HepG2 (cell line): ENCODE results near the gene PLB1. TPM values are rescaled to one million over a fixed set of nuclear protein-coding genes. Genes with fewer than 3 reads are reported as not detected.
A peak's percentile ranks its signal among the peaks of the same experiment; 100 is the strongest.

ENCODE experiments used
- ELF3 ChIP-seq: IDR thresholded peaks from 2 replicates; pipeline ENCODE4 v1.6.1; 2016; ENCODE audit warnings: missing genetic modification reagents, missing compliant biosample characterization
- KAT2B ChIP-seq: fragments of 150-350 bp; IDR thresholded peaks from 2 replicates; pipeline ENCODE4 v1.6.1; 2014; ENCODE audit warnings: low read depth, low read length, borderline replicate concordance
- MLXIP ChIP-seq: sonication (generic); formaldehyde crosslinking; IDR thresholded peaks from 2 replicates; pipeline ENCODE4 v1.9.0; 2021; ENCODE audit warnings: missing genetic modification reagents, borderline replicate concordance
- NR3C1 ChIP-seq: sonication (generic); formaldehyde crosslinking; IDR thresholded peaks from 2 replicates; pipeline ENCODE4 v1.4.0; 2020; ENCODE audit warnings: missing genetic modification reagents
- SP4 ChIP-seq: sonication (generic); formaldehyde crosslinking; IDR thresholded peaks from 2 replicates; pipeline ENCODE4 v1.8.1; 2023; ENCODE audit warnings: mild to moderate bottlenecking, missing genetic modification reagents
- TCF7 ChIP-seq: sonication (generic); IDR thresholded peaks from 2 replicates; pipeline ENCODE4 v1.6.1; 2016; ENCODE audit warnings: antibody characterized with exemption, low read depth
- TCF7L2 ChIP-seq: IDR thresholded peaks from 2 replicates; pipeline ENCODE4 v1.6.1; 2011; ENCODE audit warnings: mild to moderate bottlenecking, low read depth, low read length, moderate library complexity
- WIZ ChIP-seq: sonication (generic); formaldehyde crosslinking; IDR thresholded peaks from 2 replicates; pipeline ENCODE4 v1.5.1; 2020; ENCODE audit warnings: mild to moderate bottlenecking, missing genetic modification reagents
- YEATS2 ChIP-seq: sonication (generic); formaldehyde crosslinking; IDR thresholded peaks from 2 replicates; pipeline ENCODE4 v1.4.0; 2020; ENCODE audit warnings: missing genetic modification reagents, borderline replicate concordance
- ZBTB42 ChIP-seq: sonication (generic); formaldehyde crosslinking; IDR thresholded peaks from 2 replicates; pipeline ENCODE4 v1.5.0; 2020; ENCODE audit warnings: mild to moderate bottlenecking, missing genetic modification reagents
- ZNF333 ChIP-seq: sonication (generic); formaldehyde crosslinking; IDR thresholded peaks from 2 replicates; pipeline ENCODE4 v1.4.0; 2020; ENCODE audit warnings: mild to moderate bottlenecking, missing genetic modification reagents, borderline replicate concordance
- ZNF563 ChIP-seq: sonication (generic); formaldehyde crosslinking; IDR thresholded peaks from 2 replicates; pipeline ENCODE4 v1.8.0; 2022; ENCODE audit warnings: mild to moderate bottlenecking, moderate library complexity, missing genetic modification reagents
- ZNF572 ChIP-seq: sonication (generic); formaldehyde crosslinking; IDR thresholded peaks from 2 replicates; pipeline ENCODE4 v1.5.1; 2020; ENCODE audit warnings: mild to moderate bottlenecking, missing genetic modification reagents
- polyA plus RNA-seq, 8 experiments: library from polyadenylated mRNA; depleted of rRNA in 3 of 8; stranded (reverse) in 7 of 8; unstranded in 1 of 8; fragments of >200 nt; fragmentation: Illumina TruSeq in 4 of 8; extraction: Trizol in 4 of 8; gene quantifications; 2 replicates each; pipeline versions ENCODE4 v1.2.1 to v1.2.3, GENCODE V29; 2011 to 2016; ENCODE audit warnings: low read depth in 4 of 8, missing spikeins in 1 of 8, mixed read lengths in 1 of 8; ENCODE audit not compliant: insufficient read depth in 1 of 8
- total RNA-seq, 5 experiments: library from RNA; depleted of rRNA; stranded (reverse); fragments of >200 nt; fragmentation: Illumina TruSeq; extraction: Trizol; gene quantifications; 2 replicates each; pipeline ENCODE4 v1.2.3, GENCODE V29; 2016; ENCODE audit warnings: low read depth in 1 of 5
- TF ChIP-seq, protein P1 (sequence below): sonication (generic); formaldehyde crosslinking; IDR thresholded peaks from 2 replicates; pipeline ENCODE4 v1.5.0; 2020; ENCODE audit warnings: mild to moderate bottlenecking, missing genetic modification reagents
- TF ChIP-seq, protein P2 (sequence below): sonication (generic); formaldehyde crosslinking; IDR thresholded peaks from 2 replicates; pipeline ENCODE4 v1.4.0; 2020; ENCODE audit warnings: missing genetic modification reagents; ENCODE audit errors: not compliant biosample characterization
- TF ChIP-seq, protein P3 (sequence below): sonication (generic); formaldehyde crosslinking; IDR thresholded peaks from 2 replicates; pipeline ENCODE4; 2020; ENCODE audit warnings: missing genetic modification reagents, mild to moderate bottlenecking, borderline replicate concordance
- TF ChIP-seq, protein P4 (sequence below): conservative IDR thresholded peaks from 2 replicates; pipeline ENCODE4 v1.6.1; 2018; ENCODE audit warnings: missing genetic modification reagents
- TF ChIP-seq, protein P5 (sequence below): sonication (generic); formaldehyde crosslinking; IDR thresholded peaks from 2 replicates; pipeline ENCODE4 v1.5.0; 2020; ENCODE audit warnings: missing genetic modification reagents

The PLB1 gene
- total and polyA plus RNA-seq, 2 of the 13 experiments (the other 11 are each of a cell fraction or from before 2014, with no cell fraction given): 0.20 to 1.8 TPM

GRCh38 chr2:28566521-28567041 lies 70.7 kb downstream of the PLB1 start (continued):
- TF ChIP-seq, protein P1, sequence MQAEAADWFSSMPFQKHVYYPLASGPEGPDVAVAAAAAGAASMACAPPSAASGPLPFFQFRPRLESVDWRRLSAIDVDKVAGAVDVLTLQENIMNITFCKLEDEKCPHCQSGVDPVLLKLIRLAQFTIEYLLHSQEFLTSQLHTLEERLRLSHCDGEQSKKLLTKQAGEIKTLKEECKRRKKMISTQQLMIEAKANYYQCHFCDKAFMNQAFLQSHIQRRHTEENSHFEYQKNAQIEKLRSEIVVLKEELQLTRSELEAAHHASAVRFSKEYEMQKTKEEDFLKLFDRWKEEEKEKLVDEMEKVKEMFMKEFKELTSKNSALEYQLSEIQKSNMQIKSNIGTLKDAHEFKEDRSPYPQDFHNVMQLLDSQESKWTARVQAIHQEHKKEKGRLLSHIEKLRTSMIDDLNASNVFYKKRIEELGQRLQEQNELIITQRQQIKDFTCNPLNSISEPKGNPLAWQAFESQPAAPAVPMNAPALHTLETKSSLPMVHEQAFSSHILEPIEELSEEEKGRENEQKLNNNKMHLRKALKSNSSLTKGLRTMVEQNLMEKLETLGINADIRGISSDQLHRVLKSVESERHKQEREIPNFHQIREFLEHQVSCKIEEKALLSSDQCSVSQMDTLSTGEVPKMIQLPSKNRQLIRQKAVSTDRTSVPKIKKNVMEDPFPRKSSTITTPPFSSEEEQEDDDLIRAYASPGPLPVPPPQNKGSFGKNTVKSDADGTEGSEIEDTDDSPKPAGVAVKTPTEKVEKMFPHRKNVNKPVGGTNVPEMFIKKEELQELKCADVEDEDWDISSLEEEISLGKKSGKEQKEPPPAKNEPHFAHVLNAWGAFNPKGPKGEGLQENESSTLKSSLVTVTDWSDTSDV (CRISPR knock-in tag): no peak
- TF ChIP-seq, protein P2, sequence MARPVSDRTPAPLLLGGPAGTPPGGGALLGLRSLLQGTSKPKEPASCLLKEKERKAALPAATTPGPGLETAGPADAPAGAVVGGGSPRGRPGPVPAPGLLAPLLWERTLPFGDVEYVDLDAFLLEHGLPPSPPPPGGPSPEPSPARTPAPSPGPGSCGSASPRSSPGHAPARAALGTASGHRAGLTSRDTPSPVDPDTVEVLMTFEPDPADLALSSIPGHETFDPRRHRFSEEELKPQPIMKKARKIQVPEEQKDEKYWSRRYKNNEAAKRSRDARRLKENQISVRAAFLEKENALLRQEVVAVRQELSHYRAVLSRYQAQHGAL (CRISPR knock-in tag): no peak
- no peak for TF ChIP-seq MLXIP
- peak; percentile 56; the same call in 1 of the 2 replicates for TF ChIP-seq ELF3 (CRISPR knock-in tag)
- TF ChIP-seq SP4 (CRISPR knock-in tag): no peak; the same call in 1 of the 2 replicates
- 0 out of 2 replicates have a peak, but pooled peaks have one; percentile 17 for TF ChIP-seq ZBTB42 (CRISPR knock-in tag)
- no peak for TF ChIP-seq KAT2B
- TF ChIP-seq ZNF563: no peak
- no peak for TF ChIP-seq TCF7
- no peak for TF ChIP-seq YEATS2 (CRISPR knock-in tag)
- TF ChIP-seq ZNF333: 0 out of 2 replicates have a peak, but pooled peaks have one; percentile 49
- no peak for TF ChIP-seq WIZ (CRISPR knock-in tag)
- TF ChIP-seq, protein P3, sequence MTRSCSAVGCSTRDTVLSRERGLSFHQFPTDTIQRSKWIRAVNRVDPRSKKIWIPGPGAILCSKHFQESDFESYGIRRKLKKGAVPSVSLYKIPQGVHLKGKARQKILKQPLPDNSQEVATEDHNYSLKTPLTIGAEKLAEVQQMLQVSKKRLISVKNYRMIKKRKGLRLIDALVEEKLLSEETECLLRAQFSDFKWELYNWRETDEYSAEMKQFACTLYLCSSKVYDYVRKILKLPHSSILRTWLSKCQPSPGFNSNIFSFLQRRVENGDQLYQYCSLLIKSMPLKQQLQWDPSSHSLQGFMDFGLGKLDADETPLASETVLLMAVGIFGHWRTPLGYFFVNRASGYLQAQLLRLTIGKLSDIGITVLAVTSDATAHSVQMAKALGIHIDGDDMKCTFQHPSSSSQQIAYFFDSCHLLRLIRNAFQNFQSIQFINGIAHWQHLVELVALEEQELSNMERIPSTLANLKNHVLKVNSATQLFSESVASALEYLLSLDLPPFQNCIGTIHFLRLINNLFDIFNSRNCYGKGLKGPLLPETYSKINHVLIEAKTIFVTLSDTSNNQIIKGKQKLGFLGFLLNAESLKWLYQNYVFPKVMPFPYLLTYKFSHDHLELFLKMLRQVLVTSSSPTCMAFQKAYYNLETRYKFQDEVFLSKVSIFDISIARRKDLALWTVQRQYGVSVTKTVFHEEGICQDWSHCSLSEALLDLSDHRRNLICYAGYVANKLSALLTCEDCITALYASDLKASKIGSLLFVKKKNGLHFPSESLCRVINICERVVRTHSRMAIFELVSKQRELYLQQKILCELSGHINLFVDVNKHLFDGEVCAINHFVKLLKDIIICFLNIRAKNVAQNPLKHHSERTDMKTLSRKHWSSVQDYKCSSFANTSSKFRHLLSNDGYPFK: peak; percentile 56; the same call in 1 of the 2 replicates
- no peak for TF ChIP-seq NR3C1
- TF ChIP-seq TCF7L2: no peak
- TF ChIP-seq ZNF572: peak; percentile 56; the same call in 1 of the 2 replicates
- TF ChIP-seq, protein P4, sequence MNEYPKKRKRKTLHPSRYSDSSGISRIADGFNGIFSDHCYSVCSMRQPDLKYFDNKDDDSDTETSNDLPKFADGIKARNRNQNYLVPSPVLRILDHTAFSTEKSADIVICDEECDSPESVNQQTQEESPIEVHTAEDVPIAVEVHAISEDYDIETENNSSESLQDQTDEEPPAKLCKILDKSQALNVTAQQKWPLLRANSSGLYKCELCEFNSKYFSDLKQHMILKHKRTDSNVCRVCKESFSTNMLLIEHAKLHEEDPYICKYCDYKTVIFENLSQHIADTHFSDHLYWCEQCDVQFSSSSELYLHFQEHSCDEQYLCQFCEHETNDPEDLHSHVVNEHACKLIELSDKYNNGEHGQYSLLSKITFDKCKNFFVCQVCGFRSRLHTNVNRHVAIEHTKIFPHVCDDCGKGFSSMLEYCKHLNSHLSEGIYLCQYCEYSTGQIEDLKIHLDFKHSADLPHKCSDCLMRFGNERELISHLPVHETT (CRISPR knock-in tag): peak; percentile 61; the same call in 1 of the 2 replicates
- TF ChIP-seq, protein P5, sequence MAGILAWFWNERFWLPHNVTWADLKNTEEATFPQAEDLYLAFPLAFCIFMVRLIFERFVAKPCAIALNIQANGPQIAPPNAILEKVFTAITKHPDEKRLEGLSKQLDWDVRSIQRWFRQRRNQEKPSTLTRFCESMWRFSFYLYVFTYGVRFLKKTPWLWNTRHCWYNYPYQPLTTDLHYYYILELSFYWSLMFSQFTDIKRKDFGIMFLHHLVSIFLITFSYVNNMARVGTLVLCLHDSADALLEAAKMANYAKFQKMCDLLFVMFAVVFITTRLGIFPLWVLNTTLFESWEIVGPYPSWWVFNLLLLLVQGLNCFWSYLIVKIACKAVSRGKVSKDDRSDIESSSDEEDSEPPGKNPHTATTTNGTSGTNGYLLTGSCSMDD (CRISPR knock-in tag): no peak
